WTC11 (cell line): ENCODE measurements around the gene TSPAN5.

ENCODE experiments used
- GABPB1 ChIP-seq: sonication (generic); formaldehyde crosslinking; IDR thresholded peaks from 2 replicates; pipeline ENCODE4 v1.8.1; 2023; ENCODE audit warnings: mild to moderate bottlenecking, missing genetic modification reagents
- NR1H2 ChIP-seq: sonication (generic); formaldehyde crosslinking; IDR thresholded peaks from 2 replicates; pipeline ENCODE4 v1.9.0; 2021; ENCODE audit warnings: mild to moderate bottlenecking, moderate library complexity, missing genetic modification reagents
- NR3C1 ChIP-seq: sonication (generic); formaldehyde crosslinking; conservative IDR thresholded peaks from 2 replicates; pipeline ENCODE4 v1.8.1; 2023; ENCODE audit warnings: low read depth, mild to moderate bottlenecking, missing genetic modification reagents
- SP1 ChIP-seq: sonication (generic); formaldehyde crosslinking; conservative IDR thresholded peaks from 2 replicates; pipeline ENCODE4 v1.8.1; 2022; ENCODE audit warnings: missing genetic modification reagents
- TCF7 ChIP-seq: sonication (generic); formaldehyde crosslinking; IDR thresholded peaks from 2 replicates; pipeline ENCODE4 v1.8.0; 2022; ENCODE audit warnings: mild to moderate bottlenecking, low read depth, missing genetic modification reagents, moderate library complexity
- ZNF121 ChIP-seq: sonication (generic); formaldehyde crosslinking; IDR thresholded peaks from 2 replicates; pipeline ENCODE4 v1.8.0; 2023; ENCODE audit warnings: missing genetic modification reagents
- TF ChIP-seq, protein P1 (sequence below): sonication (generic); formaldehyde crosslinking; conservative IDR thresholded peaks from 2 replicates; pipeline ENCODE4 v1.8.1; 2023; ENCODE audit warnings: mild to moderate bottlenecking, low read depth, missing genetic modification reagents, moderate library complexity
- TF ChIP-seq, protein P2 (sequence below): fragments of 200-600 bp; IDR thresholded peaks from 2 replicates; pipeline ENCODE4 v1.8.0; 2022; ENCODE audit warnings: antibody characterized with exemption
- TF ChIP-seq, protein P3 (sequence below): sonication (generic); formaldehyde crosslinking; IDR thresholded peaks from 2 replicates; pipeline ENCODE4 v1.8.0; 2022; ENCODE audit warnings: mild to moderate bottlenecking, missing genetic modification reagents
- TF ChIP-seq, protein P4 (sequence below): sonication (generic); formaldehyde crosslinking; IDR thresholded peaks from 2 replicates; pipeline ENCODE4 v1.8.0; 2022; ENCODE audit warnings: mild to moderate bottlenecking, missing genetic modification reagents
- TF ChIP-seq, protein P5 (sequence below): sonication (generic); formaldehyde crosslinking; IDR thresholded peaks from 2 replicates; pipeline ENCODE4 v1.8.1; 2022; ENCODE audit warnings: low read depth, missing genetic modification reagents, borderline replicate concordance
- TF ChIP-seq, protein P6 (sequence below): sonication (generic); formaldehyde crosslinking; IDR thresholded peaks from 2 replicates; pipeline ENCODE4 v1.8.1; 2022; ENCODE audit warnings: low read depth, mild to moderate bottlenecking, moderate library complexity, missing genetic modification reagents, borderline replicate concordance
- TF ChIP-seq, protein P7 (sequence below): sonication (generic); formaldehyde crosslinking; IDR thresholded peaks from 2 replicates; pipeline ENCODE4 v1.8.0; 2022; ENCODE audit warnings: mild to moderate bottlenecking, missing genetic modification reagents
- TF ChIP-seq, protein P8 (sequence below): sonication (generic); formaldehyde crosslinking; IDR thresholded peaks from 2 replicates; pipeline ENCODE4 v1.8.1; 2023; ENCODE audit warnings: mild to moderate bottlenecking, moderate library complexity, missing genetic modification reagents

DNA sequence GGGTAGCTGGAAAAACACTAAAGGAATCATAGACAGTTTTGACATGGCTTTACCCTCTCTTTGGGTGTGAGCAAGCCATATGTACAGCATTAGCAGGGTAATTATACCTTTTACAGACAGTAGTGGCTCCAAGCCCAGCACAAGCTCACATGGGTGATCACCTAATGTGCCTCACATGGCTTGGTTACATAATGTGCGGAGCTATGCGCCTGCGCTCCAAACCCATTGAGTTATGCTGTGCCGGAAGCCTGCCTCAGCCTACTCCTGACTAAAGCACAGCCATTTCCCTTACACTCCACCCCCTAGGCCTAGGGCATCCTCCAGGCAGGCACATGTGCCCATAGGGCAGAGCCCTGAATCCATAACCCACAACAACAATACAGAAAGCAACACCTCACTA is 6.5 kb upstream of the TSPAN5 start:
- TF ChIP-seq, protein P1, sequence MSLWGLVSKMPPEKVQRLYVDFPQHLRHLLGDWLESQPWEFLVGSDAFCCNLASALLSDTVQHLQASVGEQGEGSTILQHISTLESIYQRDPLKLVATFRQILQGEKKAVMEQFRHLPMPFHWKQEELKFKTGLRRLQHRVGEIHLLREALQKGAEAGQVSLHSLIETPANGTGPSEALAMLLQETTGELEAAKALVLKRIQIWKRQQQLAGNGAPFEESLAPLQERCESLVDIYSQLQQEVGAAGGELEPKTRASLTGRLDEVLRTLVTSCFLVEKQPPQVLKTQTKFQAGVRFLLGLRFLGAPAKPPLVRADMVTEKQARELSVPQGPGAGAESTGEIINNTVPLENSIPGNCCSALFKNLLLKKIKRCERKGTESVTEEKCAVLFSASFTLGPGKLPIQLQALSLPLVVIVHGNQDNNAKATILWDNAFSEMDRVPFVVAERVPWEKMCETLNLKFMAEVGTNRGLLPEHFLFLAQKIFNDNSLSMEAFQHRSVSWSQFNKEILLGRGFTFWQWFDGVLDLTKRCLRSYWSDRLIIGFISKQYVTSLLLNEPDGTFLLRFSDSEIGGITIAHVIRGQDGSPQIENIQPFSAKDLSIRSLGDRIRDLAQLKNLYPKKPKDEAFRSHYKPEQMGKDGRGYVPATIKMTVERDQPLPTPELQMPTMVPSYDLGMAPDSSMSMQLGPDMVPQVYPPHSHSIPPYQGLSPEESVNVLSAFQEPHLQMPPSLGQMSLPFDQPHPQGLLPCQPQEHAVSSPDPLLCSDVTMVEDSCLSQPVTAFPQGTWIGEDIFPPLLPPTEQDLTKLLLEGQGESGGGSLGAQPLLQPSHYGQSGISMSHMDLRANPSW (CRISPR knock-in tag): no peak
- TF ChIP-seq, protein P2, sequence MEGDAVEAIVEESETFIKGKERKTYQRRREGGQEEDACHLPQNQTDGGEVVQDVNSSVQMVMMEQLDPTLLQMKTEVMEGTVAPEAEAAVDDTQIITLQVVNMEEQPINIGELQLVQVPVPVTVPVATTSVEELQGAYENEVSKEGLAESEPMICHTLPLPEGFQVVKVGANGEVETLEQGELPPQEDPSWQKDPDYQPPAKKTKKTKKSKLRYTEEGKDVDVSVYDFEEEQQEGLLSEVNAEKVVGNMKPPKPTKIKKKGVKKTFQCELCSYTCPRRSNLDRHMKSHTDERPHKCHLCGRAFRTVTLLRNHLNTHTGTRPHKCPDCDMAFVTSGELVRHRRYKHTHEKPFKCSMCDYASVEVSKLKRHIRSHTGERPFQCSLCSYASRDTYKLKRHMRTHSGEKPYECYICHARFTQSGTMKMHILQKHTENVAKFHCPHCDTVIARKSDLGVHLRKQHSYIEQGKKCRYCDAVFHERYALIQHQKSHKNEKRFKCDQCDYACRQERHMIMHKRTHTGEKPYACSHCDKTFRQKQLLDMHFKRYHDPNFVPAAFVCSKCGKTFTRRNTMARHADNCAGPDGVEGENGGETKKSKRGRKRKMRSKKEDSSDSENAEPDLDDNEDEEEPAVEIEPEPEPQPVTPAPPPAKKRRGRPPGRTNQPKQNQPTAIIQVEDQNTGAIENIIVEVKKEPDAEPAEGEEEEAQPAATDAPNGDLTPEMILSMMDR: no peak
- TF ChIP-seq, protein P3, sequence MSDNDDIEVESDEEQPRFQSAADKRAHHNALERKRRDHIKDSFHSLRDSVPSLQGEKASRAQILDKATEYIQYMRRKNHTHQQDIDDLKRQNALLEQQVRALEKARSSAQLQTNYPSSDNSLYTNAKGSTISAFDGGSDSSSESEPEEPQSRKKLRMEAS (CRISPR knock-in tag): no peak
- TF ChIP-seq NR3C1 (CRISPR knock-in tag): no peak
- no peak for TF ChIP-seq SP1
- TF ChIP-seq, protein P4, sequence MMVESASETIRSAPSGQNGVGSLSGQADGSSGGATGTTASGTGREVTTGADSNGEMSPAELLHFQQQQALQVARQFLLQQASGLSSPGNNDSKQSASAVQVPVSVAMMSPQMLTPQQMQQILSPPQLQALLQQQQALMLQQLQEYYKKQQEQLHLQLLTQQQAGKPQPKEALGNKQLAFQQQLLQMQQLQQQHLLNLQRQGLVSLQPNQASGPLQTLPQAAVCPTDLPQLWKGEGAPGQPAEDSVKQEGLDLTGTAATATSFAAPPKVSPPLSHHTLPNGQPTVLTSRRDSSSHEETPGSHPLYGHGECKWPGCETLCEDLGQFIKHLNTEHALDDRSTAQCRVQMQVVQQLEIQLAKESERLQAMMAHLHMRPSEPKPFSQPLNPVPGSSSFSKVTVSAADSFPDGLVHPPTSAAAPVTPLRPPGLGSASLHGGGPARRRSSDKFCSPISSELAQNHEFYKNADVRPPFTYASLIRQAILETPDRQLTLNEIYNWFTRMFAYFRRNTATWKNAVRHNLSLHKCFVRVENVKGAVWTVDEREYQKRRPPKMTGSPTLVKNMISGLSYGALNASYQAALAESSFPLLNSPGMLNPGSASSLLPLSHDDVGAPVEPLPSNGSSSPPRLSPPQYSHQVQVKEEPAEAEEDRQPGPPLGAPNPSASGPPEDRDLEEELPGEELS (CRISPR knock-in tag): no peak
- TF ChIP-seq GABPB1 (CRISPR knock-in tag): no peak
- TF ChIP-seq, protein P5, sequence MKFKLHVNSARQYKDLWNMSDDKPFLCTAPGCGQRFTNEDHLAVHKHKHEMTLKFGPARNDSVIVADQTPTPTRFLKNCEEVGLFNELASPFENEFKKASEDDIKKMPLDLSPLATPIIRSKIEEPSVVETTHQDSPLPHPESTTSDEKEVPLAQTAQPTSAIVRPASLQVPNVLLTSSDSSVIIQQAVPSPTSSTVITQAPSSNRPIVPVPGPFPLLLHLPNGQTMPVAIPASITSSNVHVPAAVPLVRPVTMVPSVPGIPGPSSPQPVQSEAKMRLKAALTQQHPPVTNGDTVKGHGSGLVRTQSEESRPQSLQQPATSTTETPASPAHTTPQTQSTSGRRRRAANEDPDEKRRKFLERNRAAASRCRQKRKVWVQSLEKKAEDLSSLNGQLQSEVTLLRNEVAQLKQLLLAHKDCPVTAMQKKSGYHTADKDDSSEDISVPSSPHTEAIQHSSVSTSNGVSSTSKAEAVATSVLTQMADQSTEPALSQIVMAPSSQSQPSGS (CRISPR knock-in tag): no peak
- TF ChIP-seq, protein P6, sequence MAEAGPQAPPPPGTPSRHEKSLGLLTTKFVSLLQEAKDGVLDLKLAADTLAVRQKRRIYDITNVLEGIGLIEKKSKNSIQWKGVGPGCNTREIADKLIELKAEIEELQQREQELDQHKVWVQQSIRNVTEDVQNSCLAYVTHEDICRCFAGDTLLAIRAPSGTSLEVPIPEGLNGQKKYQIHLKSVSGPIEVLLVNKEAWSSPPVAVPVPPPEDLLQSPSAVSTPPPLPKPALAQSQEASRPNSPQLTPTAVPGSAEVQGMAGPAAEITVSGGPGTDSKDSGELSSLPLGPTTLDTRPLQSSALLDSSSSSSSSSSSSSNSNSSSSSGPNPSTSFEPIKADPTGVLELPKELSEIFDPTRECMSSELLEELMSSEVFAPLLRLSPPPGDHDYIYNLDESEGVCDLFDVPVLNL (CRISPR knock-in tag): no peak
- TF ChIP-seq, protein P7, sequence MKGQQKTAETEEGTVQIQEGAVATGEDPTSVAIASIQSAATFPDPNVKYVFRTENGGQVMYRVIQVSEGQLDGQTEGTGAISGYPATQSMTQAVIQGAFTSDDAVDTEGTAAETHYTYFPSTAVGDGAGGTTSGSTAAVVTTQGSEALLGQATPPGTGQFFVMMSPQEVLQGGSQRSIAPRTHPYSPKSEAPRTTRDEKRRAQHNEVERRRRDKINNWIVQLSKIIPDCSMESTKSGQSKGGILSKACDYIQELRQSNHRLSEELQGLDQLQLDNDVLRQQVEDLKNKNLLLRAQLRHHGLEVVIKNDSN: no peak
- no peak for TF ChIP-seq NR1H2 (CRISPR knock-in tag)
- no peak for TF ChIP-seq ZNF121 (CRISPR knock-in tag)
- TF ChIP-seq, protein P8, sequence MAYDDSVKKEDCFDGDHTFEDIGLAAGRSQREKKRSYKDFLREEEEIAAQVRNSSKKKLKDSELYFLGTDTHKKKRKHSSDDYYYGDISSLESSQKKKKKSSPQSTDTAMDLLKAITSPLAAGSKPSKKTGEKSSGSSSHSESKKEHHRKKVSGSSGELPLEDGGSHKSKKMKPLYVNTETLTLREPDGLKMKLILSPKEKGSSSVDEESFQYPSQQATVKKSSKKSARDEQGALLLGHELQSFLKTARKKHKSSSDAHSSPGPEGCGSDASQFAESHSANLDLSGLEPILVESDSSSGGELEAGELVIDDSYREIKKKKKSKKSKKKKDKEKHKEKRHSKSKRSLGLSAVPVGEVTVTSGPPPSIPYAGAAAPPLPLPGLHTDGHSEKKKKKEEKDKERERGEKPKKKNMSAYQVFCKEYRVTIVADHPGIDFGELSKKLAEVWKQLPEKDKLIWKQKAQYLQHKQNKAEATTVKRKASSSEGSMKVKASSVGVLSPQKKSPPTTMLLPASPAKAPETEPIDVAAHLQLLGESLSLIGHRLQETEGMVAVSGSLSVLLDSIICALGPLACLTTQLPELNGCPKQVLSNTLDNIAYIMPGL: no peak
- TF ChIP-seq TCF7 (CRISPR knock-in tag): no peak
